K562 (cell line): ENCODE measurements around the gene PDE11A. TPM values are rescaled to one million over a fixed set of nuclear protein-coding genes. Genes with fewer than 3 reads are reported as not detected.

Experiments used
- ATAC-seq: fragments of 200-7000 bp; cut with Tn5 transposase; 3 replicates; pipeline ENCODE4 v1.9.1; 2020; ENCODE audit warnings: moderate library complexity
- BruUV-seq: library from RNA; stranded (reverse); fragments of 400-500 nt; replicated peaks from 2 replicates; lab custom pipeline; 2021; lab: Mats Ljungman, UMichigan
- CTCF ChIA-PET: fragments of 300-600 bp; formaldehyde crosslinking; extraction: SDS; loops from one replicate; lab custom pipeline; 2021; ENCODE audit warnings: low intra/inter-chr PET ratio; lab: Yijun Ruan, JAX
- POLR2A ChIA-PET: fragments of 300-600, 350-650 bp; sonication (Branson Sonifier 250); formaldehyde crosslinking; extraction: SDS; loops from one replicate; lab custom pipeline; 2021; ENCODE audit warnings: antibody characterized with exemption, inconsistent platforms; lab: Yijun Ruan, JAX
- DNase-seq, 4 experiments: peaks; one replicate each; pipeline versions ENCODE4 v3.0.0 to v3.0.0-alpha.2; 2011 to 2018; ENCODE audit warnings: low spot score in 3 of 4, mixed read lengths in 3 of 4; ENCODE audit errors: extremely low read depth in 1 of 4
- FAIRE-seq: peaks from 2 replicates; lab custom pipeline; 2011; peaks lifted over from hg19 to GRCh38; lab: Jason Lieb, UNC
- H2AFZ ChIP-seq: 2 replicates; pipeline ENCODE4 v1.6.0; 2011; ENCODE audit warnings: low read depth, low read length, control low read depth, inconsistent platforms
- H3K27ac ChIP-seq: fragments of 200-600 bp; 3 replicates; pipeline ENCODE4 v1.8.0; 2011; ENCODE audit warnings: low read depth, mild to moderate bottlenecking, control low read depth, inconsistent platforms, low read length, moderate library complexity, mixed read lengths; ENCODE audit errors: extremely low read depth
- H3K27me3 ChIP-seq, 2 experiments: fragments of 300-600 bp in 1 of 2; 2 replicates in 1 of 2; 3 replicates in 1 of 2; pipeline versions ENCODE4 v1.6.0 to v1.8.0; 2011; ENCODE audit warnings: inconsistent platforms in 2 of 2, low read length in 2 of 2, mild to moderate bottlenecking in 1 of 2, mixed read lengths in 1 of 2, moderate library complexity in 1 of 2; ENCODE audit not compliant: control insufficient read depth in 2 of 2, insufficient read depth in 2 of 2
- H3K36me3 ChIP-seq: fragments of 300-600 bp; 3 replicates; pipeline ENCODE4 v1.8.0; 2011; ENCODE audit warnings: mild to moderate bottlenecking, low read length, inconsistent platforms; ENCODE audit not compliant: control insufficient read depth, insufficient read depth
- H3K4me1 ChIP-seq, 2 experiments: fragments of 200-600 bp in 1 of 2; replicated peaks in 1 of 2; 2 replicates in 1 of 2; 3 replicates in 1 of 2; pipeline versions ENCODE4 v1.5.1 to v1.8.0; 2011; ENCODE audit warnings: inconsistent platforms in 2 of 2, low read length in 2 of 2, mild to moderate bottlenecking in 1 of 2, mixed read lengths in 1 of 2, moderate library complexity in 1 of 2; ENCODE audit not compliant: control insufficient read depth in 2 of 2, insufficient read depth in 2 of 2
- H3K4me2 ChIP-seq: 2 replicates; pipeline ENCODE4 v1.6.1; 2011; ENCODE audit warnings: low read length, control low read depth, inconsistent platforms, mixed read lengths; ENCODE audit not compliant: insufficient read depth
- H3K4me3 ChIP-seq: fragments of 200-600 bp; sonication (generic), shearing (Covaris generic); 2 replicates; pipeline ENCODE4 v1.5.1; 2016; ENCODE audit warnings: control low read depth, inconsistent platforms
- H3K79me2 ChIP-seq: fragments of 200-600 bp; 3 replicates; pipeline ENCODE4 v1.8.0; 2011; ENCODE audit warnings: low read length, inconsistent platforms; ENCODE audit not compliant: control insufficient read depth, insufficient read depth
- H3K9ac ChIP-seq, 2 experiments: 2 replicates each; pipeline versions ENCODE4 v1.6.0 to v1.6.1; 2011; ENCODE audit warnings: low read depth in 2 of 2, low read length in 2 of 2, control low read depth in 1 of 2, inconsistent platforms in 1 of 2, mild to moderate bottlenecking in 1 of 2, mixed read lengths in 1 of 2; ENCODE audit not compliant: insufficient read depth in 1 of 2
- H3K9me1 ChIP-seq: one replicate; pipeline ENCODE4 v1.6.0; 2011; ENCODE audit warnings: inconsistent platforms, mild to moderate bottlenecking, low read length, moderate library complexity; ENCODE audit not compliant: control insufficient read depth, insufficient read depth
- H3K9me3 ChIP-seq: replicated peaks from 2 replicates; pipeline ENCODE4 v1.5.1; 2011; ENCODE audit warnings: low read depth, low read length, inconsistent platforms; ENCODE audit not compliant: control insufficient read depth, insufficient read depth
- H4K20me1 ChIP-seq: replicated peaks from 2 replicates; pipeline ENCODE4 v1.6.1; 2011; ENCODE audit warnings: low read length, inconsistent platforms, mixed read lengths; ENCODE audit not compliant: control insufficient read depth, insufficient read depth
- MIER1 ChIP-seq: fragments of 450-650 bp; IDR thresholded peaks from 2 replicates; pipeline ENCODE4 v1.6.1; 2016; ENCODE audit warnings: antibody characterized with exemption, mild to moderate bottlenecking, low read depth
- SP2 ChIP-seq: IDR thresholded peaks from 2 replicates; pipeline ENCODE4 v1.6.1; 2011; ENCODE audit warnings: mild to moderate bottlenecking, low read depth, low read length, moderate library complexity; ENCODE audit not compliant: poor library complexity, severe bottlenecking; ENCODE audit errors: extremely low read depth
- ZNF3 ChIP-seq: fragments of 250-450 bp; sonication (Bioruptor Pico); IDR thresholded peaks from 2 replicates; pipeline ENCODE4 v1.5.0; 2021; ENCODE audit warnings: mild to moderate bottlenecking, moderate library complexity
- ZNF639 ChIP-seq, 2 experiments: fragments of 200-800 bp in 1 of 2; sonication (Bioruptor generic) in 1 of 2; sonication (generic) in 1 of 2; formaldehyde crosslinking in 1 of 2; IDR thresholded peaks in 1 of 2; conservative IDR thresholded peaks in 1 of 2; 2 replicates each; pipeline versions ENCODE4 v1.5.0 to v1.6.1; 2016 to 2020; ENCODE audit warnings: missing compliant biosample characterization in 1 of 2, missing genetic modification characterization in 1 of 2, missing genetic modification reagents in 1 of 2
- WGBS: fragments of 100-300 bp; shearing (Covaris generic); methylation state at CpG from one replicate; pipeline ENCODE4 v1.1.6; 2016; ENCODE audit warnings: low coverage, mixed read lengths; ENCODE audit not compliant: insufficient coverage; ENCODE audit errors: missing lambda C conversion rate; 5-methylcytosine and 5-hydroxymethylcytosine counted together
- in situ Hi-C: fragments of 300-500 bp; cut with MboI; formaldehyde crosslinking; loops from 4 replicates; pipeline ENCODE4 v1.15.0; 2018; ENCODE audit warnings: inconsistent platforms, mixed read lengths
- intact Hi-C: fragments of 100-400 bp; cut with micrococcal nuclease; formaldehyde crosslinking; loops from 2 replicates; pipeline ENCODE4 v1.14.2; 2022
- polyA plus RNA-seq, 8 experiments: library from polyadenylated mRNA; depleted of rRNA in 4 of 8; stranded (reverse) in 5 of 8; unstranded in 3 of 8; fragments of >200 nt; fragmentation: Nextera tagmentation in 2 of 8; fragmentation: Illumina TruSeq in 1 of 8; extraction: Ambion mirVana in 2 of 8; extraction: Trizol in 1 of 8; gene quantifications; 2 replicates each; pipeline versions ENCODE4 v1.2.1 to v1.2.3, GENCODE V29; 2011 to 2014; ENCODE audit warnings: inconsistent platforms in 1 of 8, missing spikeins in 1 of 8
- total RNA-seq, 7 experiments: library from RNA; depleted of rRNA in 6 of 7; stranded (reverse); fragments of >200 nt in 6 of 7; fragmentation: Illumina TruSeq in 2 of 7; extraction: Trizol in 2 of 7; gene quantifications; 2 replicates each; pipeline versions ENCODE4 v1.2.1 to v1.2.3, GENCODE V29; 2011 to 2021; ENCODE audit warnings: low replicate concordance in 1 of 7

PDE11A gene
- total and polyA plus RNA-seq, 9 of the 15 experiments (the other 6 are each of a cell fraction or from before 2014, with no cell fraction given): 3.2 to 22.1 (median 5.7) TPM

GRCh38 chr2:177830881-177831386 lies 241.6 kb downstream of the PDE11A start:
- FAIRE-seq: no peak
- Histone ChIP-seq H3K4me2 (no peak overlapping the region), H4K20me1 (no peaks in the 10 kb centered on the region), H3K9me1 (no peaks in the 10 kb centered on the region), H3K27ac (no peak overlapping the region), H3K4me1 (no peaks in the 10 kb centered on the region), H3K9me3 (no peaks in the 10 kb centered on the region), H3K4me3 (no peak overlapping the region), H3K9ac (no peak overlapping the region), H3K36me3 (no peaks in the 10 kb centered on the region), H2AFZ (no peak overlapping the region), H3K27me3 (no peaks in the 10 kb centered on the region), H3K79me2 (no peaks in the 10 kb centered on the region)
- in situ Hi-C loops: no loop called here
- CTCF ChIA-PET: no interaction called here
- intact Hi-C loops: no loop called here
- POLR2A ChIA-PET: interaction anchor here (0.8 kb wide), 1 partner anchor 791 kb away, joined by 3 read pairs; no protein-coding TSS in a partner anchor
- BruUV-seq: no TSS peak
- DNase-seq: no peak
- no peak for TF ChIP-seq MIER1
- TF ChIP-seq SP2: no peak
- TF ChIP-seq ZNF639 (CRISPR knock-in tag; conservative IDR thresholded peaks at IDR 0.05 in 1 of 2, IDR thresholded peaks at IDR 0.05 in 1 of 2): no peak
- no peak for TF ChIP-seq ZNF3
- 4% methylated on average over 1 of the region's 1 CpG for WGBS
- ATAC-seq: no peak
